AG10803 (cell line): ENCODE results near the gene COA5.

Source experiments
- DNase-seq: peaks from one replicate; pipeline ENCODE4 v3.0.0; 2010; ENCODE audit warnings: low read depth
- H3K4me3 ChIP-seq: 2 replicates; pipeline ENCODE4 v1.5.1; 2011; ENCODE audit warnings: mild to moderate bottlenecking, low read length, control low read depth
- CTCF ChIP-seq: conservative IDR thresholded peaks from 2 replicates; pipeline ENCODE4 v1.5.1; 2011; ENCODE audit warnings: mild to moderate bottlenecking, low read length, control low read depth, inconsistent platforms

COA5 gene

GRCh38 chr2:98623657-98624056 lies 15.3 kb upstream of the COA5 start:
- TF ChIP-seq CTCF, result no peak

GRCh38 chr2:98617149-98617548 lies 8.8 kb upstream of the COA5 start:
- no peak for DNase-seq
- TF ChIP-seq CTCF, result no peak
- no peak overlapping the region for H3K4me3 ChIP-seq

More at GRCh38 chr2:98623657-98624056, 15.3 kb upstream of the COA5 start:
- no peak overlapping the region for H3K4me3 ChIP-seq
- no peak for DNase-seq

GRCh38 chr2:98615481-98615880 lies 7.2 kb upstream of the COA5 start:
- peak; percentile 1 for DNase-seq
- no peak overlapping the region for H3K4me3 ChIP-seq
- TF ChIP-seq CTCF, result no peak

GRCh38 chr2:98614024-98614739 lies 5.9 kb upstream of the COA5 start:
- DNase-seq, result no peak
- no peak for TF ChIP-seq CTCF
- H3K4me3 ChIP-seq, result no peak overlapping the region

GRCh38 chr2:98608962-98609604 lies 771 bp upstream of the COA5 start:
- no peak for TF ChIP-seq CTCF
- H3K4me3 ChIP-seq, result peak overlapping the region; percentile 89
- DNase-seq, result peak; percentile 56

- peak; percentile 9 for DNase-seq
- TF ChIP-seq CTCF, result no peak
- peak overlapping the region; percentile 89 for H3K4me3 ChIP-seq
These were observed 584 bp downstream of the COA5 start for GRCh38 chr2:98607741-98608115.

GRCh38 chr2:98607104-98607503 lies 1.2 kb downstream of the COA5 start:
- TF ChIP-seq CTCF, result no peak
- peak overlapping the region; percentile 89 for H3K4me3 ChIP-seq
- DNase-seq, result no peak
